Stimulated activated effector memory CD8-positive, alpha-beta T cell treated with anti-CD3 and anti-CD28 coated beads, Interleukin-12 subunit alpha, Interleukin-12 subunit beta, amount 100 ng/mL, for 72 hours (primary cell): ENCODE results near the gene MUL1.

Experiments
- ATAC-seq: fragments of 150-1000 bp; cut with Tn5 transposase; 2 replicates; pipeline ENCODE4 v1.10.0; 2021
- DNase-seq, 2 donors: peaks; one replicate each; pipeline ENCODE4 v3.0.0; 2021 to 2022; ENCODE audit warnings: low spot score in 2 of 2
- H3K27ac Mint-ChIP-seq: one replicate; pipeline ENCODE4 v1.8.0; 2022; ENCODE audit warnings: mild to moderate bottlenecking, mixed read lengths
- H3K36me3 Mint-ChIP-seq: one replicate; pipeline ENCODE4 v1.8.0; 2022; ENCODE audit warnings: mild to moderate bottlenecking, mixed read lengths
- H3K4me1 Mint-ChIP-seq: one replicate; pipeline ENCODE4 v1.8.0; 2022; ENCODE audit warnings: mixed read lengths
- H3K4me3 Mint-ChIP-seq: one replicate; pipeline ENCODE4 v1.8.0; 2022; ENCODE audit warnings: mild to moderate bottlenecking, mixed read lengths
- H3K9me3 Mint-ChIP-seq: one replicate; pipeline ENCODE4 v1.8.0; 2022; ENCODE audit warnings: mixed read lengths

Gene MUL1

GRCh38 chr1:20507564-20508410 is at the start of gene MUL1:
TSS of gene MUL1 (minus strand) at chr1:20508151. CDS start at chr1:20508024, 127 bp downstream.
- H3K9me3 Mint-ChIP-seq, result no peaks in the 10 kb centered on the region
- peak; percentile 99 for ATAC-seq
- peak within 1 kb of the TSS; percentile 93 for H3K27ac Mint-ChIP-seq
- peaks cover 32% of the 10 kb centered on the region for H3K36me3 Mint-ChIP-seq
- peak within 1 kb of the TSS; percentile 77 for H3K4me3 Mint-ChIP-seq
- peaks cover 15% of the 10 kb centered on the region for H3K4me1 Mint-ChIP-seq
- peak; percentile 87 to 98 for DNase-seq

GRCh38 chr1:20555758-20556120 is 47.8 kb upstream of the MUL1 start:
- ATAC-seq (no peak), DNase-seq (no peak)
- Mint-ChIP-seq H3K9me3 (no peaks in the 10 kb centered on the region), H3K27ac (no peak overlapping the region), H3K4me1 (no peaks in the 10 kb centered on the region), H3K4me3 (no peak overlapping the region), H3K36me3 (no peaks in the 10 kb centered on the region)

- H3K4me1 Mint-ChIP-seq, result no peaks in the 10 kb centered on the region
Measured at GRCh38 chr1:20555025-20555757, 47.2 kb upstream of the MUL1 start.

GRCh38 chr1:20552728-20553445 is 44.9 kb upstream of the MUL1 start:
- no peaks in the 10 kb centered on the region for H3K4me1 Mint-ChIP-seq
- DNase-seq (no peak), ATAC-seq (no peak)
- no peaks in the 10 kb centered on the region for H3K9me3 Mint-ChIP-seq
- no peaks in the 10 kb centered on the region for H3K36me3 Mint-ChIP-seq
- no peak overlapping the region for H3K4me3 Mint-ChIP-seq
- no peak overlapping the region for H3K27ac Mint-ChIP-seq

More at GRCh38 chr1:20555025-20555757, 47.2 kb upstream of the MUL1 start:
- Mint-ChIP-seq H3K36me3 (no peaks in the 10 kb centered on the region), H3K9me3 (no peaks in the 10 kb centered on the region), H3K4me3 (no peak overlapping the region), H3K27ac (no peak overlapping the region)
- no peak for ATAC-seq
- DNase-seq, result no peak

- Mint-ChIP-seq H3K9me3 (no peaks in the 10 kb centered on the region), H3K4me3 (no peak within 1 kb of the TSS), H3K27ac (no peak within 1 kb of the TSS), H3K4me1 (no peaks in the 10 kb centered on the region), H3K36me3 (no peaks in the 10 kb centered on the region)
- no peak for ATAC-seq
- DNase-seq, result no peak
Measured at GRCh38 chr1:20551945-20552727, 44.2 kb upstream of the MUL1 start, which contains the start of gene FAM43B. TSS of gene FAM43B (plus strand) at chr1:20552573. CDS start at chr1:20552974, 401 bp downstream.

- no peaks in the 10 kb centered on the region for H3K4me1 Mint-ChIP-seq
- no peaks in the 10 kb centered on the region for H3K9me3 Mint-ChIP-seq
- no peak overlapping the region for H3K27ac Mint-ChIP-seq
- no peaks in the 10 kb centered on the region for H3K36me3 Mint-ChIP-seq
- no peak overlapping the region for H3K4me3 Mint-ChIP-seq
- ATAC-seq, result no peak
- DNase-seq, result no peak
Measured at GRCh38 chr1:20551161-20551560, 43.2 kb upstream of the MUL1 start.

- H3K36me3 Mint-ChIP-seq, result no peaks in the 10 kb centered on the region
- H3K4me3 Mint-ChIP-seq, result no peak overlapping the region
- DNase-seq (no peak), ATAC-seq (no peak)
- H3K27ac Mint-ChIP-seq, result no peak overlapping the region
- no peaks in the 10 kb centered on the region for H3K9me3 Mint-ChIP-seq
- H3K4me1 Mint-ChIP-seq, result no peaks in the 10 kb centered on the region
Measured at GRCh38 chr1:20546637-20547036, 38.7 kb upstream of the MUL1 start.

GRCh38 chr1:20540281-20540680 is 32.3 kb upstream of the MUL1 start:
- H3K9me3 Mint-ChIP-seq, result no peaks in the 10 kb centered on the region
- ATAC-seq, result no peak
- no peaks in the 10 kb centered on the region for H3K36me3 Mint-ChIP-seq
- H3K4me3 Mint-ChIP-seq, result no peak overlapping the region
- H3K27ac Mint-ChIP-seq, result no peak overlapping the region
- DNase-seq, result no peak
- H3K4me1 Mint-ChIP-seq, result no peaks in the 10 kb centered on the region

- no peak for ATAC-seq
- H3K4me1 Mint-ChIP-seq, result no peaks in the 10 kb centered on the region
- no peak overlapping the region for H3K27ac Mint-ChIP-seq
- H3K9me3 Mint-ChIP-seq, result no peaks in the 10 kb centered on the region
- no peak for DNase-seq
- H3K36me3 Mint-ChIP-seq, result no peaks in the 10 kb centered on the region
- H3K4me3 Mint-ChIP-seq, result no peak overlapping the region
Measured at GRCh38 chr1:20538760-20539551, 31.0 kb upstream of the MUL1 start.

- Mint-ChIP-seq H3K4me3 (no peak overlapping the region), H3K36me3 (no peaks in the 10 kb centered on the region), H3K9me3 (no peaks in the 10 kb centered on the region), H3K27ac (no peak overlapping the region), H3K4me1 (no peaks in the 10 kb centered on the region)
- ATAC-seq, result no peak
- DNase-seq, result no peak
Measured at GRCh38 chr1:20538227-20538626, 30.3 kb upstream of the MUL1 start.

- Mint-ChIP-seq H3K9me3 (no peaks in the 10 kb centered on the region), H3K4me3 (no peak overlapping the region), H3K4me1 (no peaks in the 10 kb centered on the region), H3K27ac (no peak overlapping the region), H3K36me3 (no peaks in the 10 kb centered on the region)
- DNase-seq, result no peak
- ATAC-seq, result no peak
Measured at GRCh38 chr1:20534659-20535417, 26.9 kb upstream of the MUL1 start.

- Mint-ChIP-seq H3K9me3 (no peaks in the 10 kb centered on the region), H3K36me3 (no peaks in the 10 kb centered on the region), H3K27ac (no peak overlapping the region), H3K4me3 (no peak overlapping the region), H3K4me1 (no peaks in the 10 kb centered on the region)
- no peak for ATAC-seq
- no peak for DNase-seq
Measured at GRCh38 chr1:20533635-20534034, 25.7 kb upstream of the MUL1 start.

- Mint-ChIP-seq H3K27ac (no peak overlapping the region), H3K36me3 (no peaks in the 10 kb centered on the region), H3K9me3 (no peaks in the 10 kb centered on the region), H3K4me1 (no peaks in the 10 kb centered on the region), H3K4me3 (no peak overlapping the region)
- ATAC-seq (no peak), DNase-seq (no peak)
Measured at GRCh38 chr1:20530901-20531300, 22.9 kb upstream of the MUL1 start.

GRCh38 chr1:20530306-20530705 is 22.4 kb upstream of the MUL1 start:
- Mint-ChIP-seq H3K36me3 (no peaks in the 10 kb centered on the region), H3K27ac (no peak overlapping the region), H3K4me3 (no peak overlapping the region), H3K4me1 (no peaks in the 10 kb centered on the region), H3K9me3 (no peaks in the 10 kb centered on the region)
- no peak for ATAC-seq
- DNase-seq, result no peak
